Spleen (tissue), 11 donors: ENCODE data around the gene ABCB8. TPM values are rescaled to one million over a fixed set of nuclear protein-coding genes. Genes with fewer than 3 reads are reported as not detected.
A peak's percentile ranks its signal among the peaks of the same experiment; 100 is the strongest.

Source experiments
- DNase-seq: peaks from one replicate; pipeline ENCODE4 v3.0.0-alpha.2; 2020
- H3K27ac ChIP-seq, 8 donors: fragments of 200-600 bp; sonication (generic) in 7 of 8; 1 replicate in 4 of 8; 2 replicates in 4 of 8; pipeline versions ENCODE4 v1.5.0 to v1.8.0; 2016 to 2021; ENCODE audit warnings: inconsistent platforms in 4 of 8, mild to moderate bottlenecking in 4 of 8, moderate library complexity in 1 of 8
- H3K27me3 ChIP-seq, 7 donors: fragments of 200-600 bp; sonication (generic) in 6 of 7; replicated peaks in 1 of 7; 1 replicate in 4 of 7; 2 replicates in 3 of 7; pipeline versions ENCODE4 v1.5.0 to v1.8.0; 2016 to 2021; ENCODE audit warnings: inconsistent platforms in 3 of 7, mild to moderate bottlenecking in 1 of 7
- H3K36me3 ChIP-seq, 6 donors: fragments of 200-600 bp; sonication (generic) in 5 of 6; 1 replicate in 4 of 6; 2 replicates in 2 of 6; pipeline versions ENCODE4 v1.5.0 to v1.8.0; 2016 to 2021; ENCODE audit warnings: inconsistent platforms in 2 of 6
- H3K4me1 ChIP-seq, 6 donors: fragments of 200-600 bp; sonication (generic) in 5 of 6; 1 replicate in 3 of 6; 2 replicates in 3 of 6; pipeline versions ENCODE4 v1.5.0 to v1.8.0; 2016 to 2021; ENCODE audit warnings: inconsistent platforms in 3 of 6
- H3K4me3 ChIP-seq, 8 donors: fragments of 200-600 bp; sonication (generic) in 7 of 8; 1 replicate in 4 of 8; 2 replicates in 4 of 8; pipeline versions ENCODE4 v1.5.0 to v1.8.0; 2016 to 2021; ENCODE audit warnings: inconsistent platforms in 4 of 8, mild to moderate bottlenecking in 4 of 8, moderate library complexity in 2 of 8
- H3K9me3 ChIP-seq, 8 donors: fragments of 200-600 bp; sonication (generic) in 7 of 8; 1 replicate in 4 of 8; 2 replicates in 4 of 8; pipeline versions ENCODE4 v1.5.0 to v1.8.0; 2016 to 2021; ENCODE audit warnings: inconsistent platforms in 4 of 8
- POLR2A ChIP-seq, 3 donors: fragments of 450-650 bp; IDR thresholded peaks; one replicate each; pipeline ENCODE4 v1.5.1; 2017; ENCODE audit warnings: antibody characterized with exemption in 3 of 3, mild to moderate bottlenecking in 1 of 3
- POLR2AphosphoS5 ChIP-seq, 3 donors: sonication (generic); formaldehyde crosslinking; IDR thresholded peaks; one replicate each; pipeline ENCODE4 v1.5.1; 2017; ENCODE audit warnings: antibody characterized with exemption in 3 of 3
- WGBS, 5 donors: extraction: QIAGEN DNeasy Blood & Tissue Kit in 3 of 5; methylation state at CpG; one replicate each; pipeline versions ENCODE4 v1.1.5 to v1.1.7; 2013 to 2018; 5-methylcytosine and 5-hydroxymethylcytosine counted together
- intact Hi-C: fragments of 100-400 bp; cut with DNase I; formaldehyde crosslinking; loops from one replicate; pipeline ENCODE4 v1.15.0; 2023; ENCODE audit warnings: low total_unique reads
- polyA plus RNA-seq, 3 donors: library from polyadenylated mRNA; stranded (reverse); fragments of 200-250 nt; gene quantifications; one replicate each; pipeline ENCODE4 v1.2.1, GENCODE V29; 2013
- total RNA-seq, 7 donors: library from RNA; depleted of rRNA in 3 of 7; stranded (reverse); fragments of >200 nt in 3 of 7; fragmentation: NEBNext Ultra II Directional in 4 of 7; extraction: Animal tissue kit (Norgen Biotek cat#: 25700) in 4 of 7; gene quantifications; one replicate each; pipeline versions ENCODE4 v1.1.0 to v1.2.1, GENCODE V29; 2016 to 2021
- TF ChIP-seq, protein P1 (sequence below), 11 experiments: fragments of 200-600 bp in 7 of 11; fragments of 450-650 bp in 4 of 11; sonication (generic) in 4 of 11; IDR thresholded peaks in 8 of 11; conservative IDR thresholded peaks in 3 of 11; 1 replicate in 7 of 11; 2 replicates in 4 of 11; pipeline versions ENCODE4 v1.4.0 to v1.8.0; 2016 to 2021; ENCODE audit warnings: antibody characterized with exemption in 11 of 11, inconsistent platforms in 4 of 11, mild to moderate bottlenecking in 1 of 11
- donor health status: healthy with polysubstance abuse.
- donor health status: DM: no; HTN: no; CAD: no; lungs with moderate emphysema.
- donor health status: DM: no; HTN: no; CAD: no.
- donor health status: Bipolar disorder and iron deficiency.
- donor health status: healthy.
- donor health status: DM: no; HTN: no; CAD: no.
- donor health status: DM: yes; HTN: yes; CAD: no.

The ABCB8 gene
- total and polyA plus RNA-seq, 10 donors = 12.9 to 42.6 (median 26.4) TPM

GRCh38 chr7:151017953-151018420, 10.3 kb upstream of the ABCB8 start:
- Histone ChIP-seq H3K4me3 (peak overlapping the region in 7 of 8 donors; percentile 23 to 67 (median 34)), H3K27ac (peak overlapping the region in 3 of 8 donors; percentile 15 to 45 (median 37)), H3K9me3 (no peaks in the 10 kb centered on the region), H3K27me3 (peaks cover 0 to 62% (median 25%) of the 10 kb centered on the region in 7 donors), H3K36me3 (peaks cover 0 to 24% (median 0%) of the 10 kb centered on the region in 6 donors), H3K4me1 (peaks cover 21 to 67% (median 51%) of the 10 kb centered on the region in 6 donors)
- intact Hi-C loops = no loop called here
- WGBS, 5 donors = 2 to 5% (median 4%) methylated on average over 33 to 34 of the region's 34 CpGs
- peak; percentile 48 to 83 (median 57) for TF ChIP-seq POLR2AphosphoS5 (IDR thresholded peaks at IDR 0.05)
- TF ChIP-seq POLR2A (IDR thresholded peaks at IDR 0.05) = no peak
- TF ChIP-seq, protein P1, sequence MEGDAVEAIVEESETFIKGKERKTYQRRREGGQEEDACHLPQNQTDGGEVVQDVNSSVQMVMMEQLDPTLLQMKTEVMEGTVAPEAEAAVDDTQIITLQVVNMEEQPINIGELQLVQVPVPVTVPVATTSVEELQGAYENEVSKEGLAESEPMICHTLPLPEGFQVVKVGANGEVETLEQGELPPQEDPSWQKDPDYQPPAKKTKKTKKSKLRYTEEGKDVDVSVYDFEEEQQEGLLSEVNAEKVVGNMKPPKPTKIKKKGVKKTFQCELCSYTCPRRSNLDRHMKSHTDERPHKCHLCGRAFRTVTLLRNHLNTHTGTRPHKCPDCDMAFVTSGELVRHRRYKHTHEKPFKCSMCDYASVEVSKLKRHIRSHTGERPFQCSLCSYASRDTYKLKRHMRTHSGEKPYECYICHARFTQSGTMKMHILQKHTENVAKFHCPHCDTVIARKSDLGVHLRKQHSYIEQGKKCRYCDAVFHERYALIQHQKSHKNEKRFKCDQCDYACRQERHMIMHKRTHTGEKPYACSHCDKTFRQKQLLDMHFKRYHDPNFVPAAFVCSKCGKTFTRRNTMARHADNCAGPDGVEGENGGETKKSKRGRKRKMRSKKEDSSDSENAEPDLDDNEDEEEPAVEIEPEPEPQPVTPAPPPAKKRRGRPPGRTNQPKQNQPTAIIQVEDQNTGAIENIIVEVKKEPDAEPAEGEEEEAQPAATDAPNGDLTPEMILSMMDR (IDR thresholded peaks at IDR 0.05 in 8 of 11, conservative IDR thresholded peaks at IDR 0.05 in 3 of 11) = peak; percentile 83 to 99 (median 96)
- peak; percentile 94 for DNase-seq

- H3K36me3 ChIP-seq = peaks cover 0 to 18% (median 0%) of the 10 kb centered on the region in 6 donors
- H3K4me1 ChIP-seq = peaks cover 16 to 61% (median 45%) of the 10 kb centered on the region in 6 donors
- WGBS, 5 donors = 2 to 7% (median 2%) methylated on average over 60 to 82 of the region's 82 CpGs
- TF ChIP-seq, protein P1 (IDR thresholded peaks at IDR 0.05 in 8 of 11, conservative IDR thresholded peaks at IDR 0.05 in 3 of 11) = peak in 4 of 11 experiments; percentile 12 to 53 (median 24)
- TF ChIP-seq POLR2AphosphoS5 (IDR thresholded peaks at IDR 0.05) (peak in 1 of 3 donors; percentile 50), POLR2A (IDR thresholded peaks at IDR 0.05) (no peak)
- H3K9me3 ChIP-seq = no peaks in the 10 kb centered on the region
- H3K27ac ChIP-seq = peak overlapping the region in 2 of 8 donors; percentile 37 to 45
- H3K27me3 ChIP-seq = peaks cover 0 to 62% (median 25%) of the 10 kb centered on the region in 7 donors
- intact Hi-C loops = no loop called here
- no peak for DNase-seq
- H3K4me3 ChIP-seq = peak overlapping the region; percentile 4 to 67 (median 33)
Measured at GRCh38 chr7:151018421-151019129, 9.7 kb upstream of the ABCB8 start.

- H3K4me3 ChIP-seq = peak overlapping the region; percentile 4 to 67 (median 33)
- intact Hi-C loops = no loop called here
- TF ChIP-seq, protein P1 (IDR thresholded peaks at IDR 0.05 in 8 of 11, conservative IDR thresholded peaks at IDR 0.05 in 3 of 11) = no peak
- TF ChIP-seq POLR2A (IDR thresholded peaks at IDR 0.05) = no peak
- no peak for TF ChIP-seq POLR2AphosphoS5 (IDR thresholded peaks at IDR 0.05)
- DNase-seq = no peak
- peaks cover 0 to 13% (median 0%) of the 10 kb centered on the region in 6 donors for H3K36me3 ChIP-seq
- peaks cover 16 to 56% (median 40%) of the 10 kb centered on the region in 6 donors for H3K4me1 ChIP-seq
- WGBS, 5 donors = 14 to 41% (median 20%) methylated on average over 5 to 20 of the region's 20 CpGs
- H3K9me3 ChIP-seq = no peaks in the 10 kb centered on the region
- no peak overlapping the region for H3K27ac ChIP-seq
- peaks cover 0 to 62% (median 25%) of the 10 kb centered on the region in 7 donors for H3K27me3 ChIP-seq
Measured at GRCh38 chr7:151019130-151019447, 9.2 kb upstream of the ABCB8 start.

- intact Hi-C loops = no loop called here
- WGBS, 5 donors = 50 to 74% (median 69%) methylated on average over 7 of the region's 7 CpGs
- Histone ChIP-seq H3K36me3 (peaks cover 0 to 2% (median 0%) of the 10 kb centered on the region in 6 donors), H3K4me1 (peaks cover 16 to 44% (median 29%) of the 10 kb centered on the region in 6 donors), H3K4me3 (no peak overlapping the region), H3K9me3 (no peaks in the 10 kb centered on the region), H3K27me3 (peaks cover 0 to 63% (median 25%) of the 10 kb centered on the region in 7 donors), H3K27ac (no peak overlapping the region)
- no peak for DNase-seq
- TF ChIP-seq, protein P1 (IDR thresholded peaks at IDR 0.05 in 8 of 11, conservative IDR thresholded peaks at IDR 0.05 in 3 of 11) = no peak
- TF ChIP-seq POLR2AphosphoS5 (IDR thresholded peaks at IDR 0.05) (no peak), POLR2A (IDR thresholded peaks at IDR 0.05) (no peak)
Measured at GRCh38 chr7:151020231-151020630, 8.0 kb upstream of the ABCB8 start.
